Measurements from ENCODE around the gene HIF1AN.

The HIF1AN gene

DNA sequence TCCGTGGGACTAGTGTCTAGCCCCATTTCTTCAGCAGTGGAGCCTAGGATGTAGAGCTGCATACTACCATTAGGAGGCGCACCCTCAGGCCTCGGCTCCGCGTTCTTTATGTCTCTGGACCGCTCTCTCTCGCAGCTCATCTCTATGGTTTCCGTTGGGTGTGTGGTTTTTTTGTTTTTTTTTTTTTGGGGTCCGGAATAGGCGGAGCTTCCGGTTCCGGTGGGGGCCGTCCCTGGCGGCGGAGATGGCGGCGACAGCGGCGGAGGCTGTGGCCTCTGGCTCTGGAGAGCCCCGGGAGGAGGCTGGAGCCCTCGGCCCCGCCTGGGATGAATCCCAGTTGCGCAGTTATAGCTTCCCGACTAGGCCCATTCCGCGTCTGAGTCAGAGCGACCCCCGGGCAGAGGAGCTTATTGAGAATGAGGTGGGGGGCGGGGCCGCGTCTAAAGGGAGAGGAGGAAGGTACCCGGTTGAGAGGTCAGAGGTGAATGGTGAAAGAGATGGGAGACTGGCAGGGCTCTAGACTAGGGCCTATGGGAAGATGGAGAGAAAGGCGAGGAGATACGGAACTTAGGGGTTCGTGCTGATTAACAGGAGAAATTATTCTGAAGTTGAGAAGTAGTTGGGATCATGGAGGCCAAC lies at the start of gene HIF1AN:
TSS of gene HIF1AN (plus strand) at position 229 of the 639 bp plus-strand sequence. CDS start at position 245, 16 bp downstream.
- FAIRE-seq (no peak), DNase-seq (ENCODE audit: low spot score) (peak; percentile 97)

DNA sequence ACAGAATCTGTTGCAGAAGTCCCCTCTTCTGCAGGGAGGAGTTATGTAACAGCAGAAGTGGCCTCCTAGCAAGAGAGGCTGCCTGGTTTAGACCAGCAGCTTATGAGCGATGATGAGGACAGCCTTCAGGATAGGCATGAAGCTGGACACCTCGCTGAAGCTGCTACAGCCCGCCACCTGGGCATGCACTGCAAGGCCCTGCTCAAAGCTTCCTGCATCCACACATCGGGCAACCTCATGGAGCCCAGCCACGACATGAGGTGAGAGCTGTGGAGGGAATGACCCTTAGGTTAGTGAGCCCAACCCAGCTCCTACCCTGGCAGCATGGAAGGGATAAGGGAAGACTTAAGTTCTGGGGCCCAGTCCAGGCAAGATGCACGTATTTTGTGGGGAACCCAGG lies 48.2 kb upstream of the HIF1AN start:
- FAIRE-seq (no peak), DNase-seq (ENCODE audit: low spot score) (no peak)

DNA sequence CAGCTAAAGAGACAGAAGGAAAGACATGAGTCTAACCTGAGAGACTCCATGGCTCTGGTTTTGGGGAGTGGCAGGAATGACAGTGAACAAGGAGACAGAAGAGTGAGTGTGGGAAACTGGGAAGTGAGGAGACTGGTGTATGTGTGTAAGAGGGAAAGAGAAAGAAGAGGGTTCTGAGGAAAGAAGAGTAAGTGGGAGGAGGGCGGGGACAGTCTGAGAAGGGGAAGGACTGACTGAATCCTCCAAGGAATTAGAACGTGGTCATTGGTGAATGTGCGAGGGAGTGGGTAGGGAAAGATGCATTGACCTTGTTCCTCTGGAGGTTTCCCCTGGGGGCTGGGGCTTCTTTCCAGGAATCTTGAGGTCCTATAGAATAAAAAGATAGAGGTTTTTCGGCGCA lies 46.3 kb upstream of the HIF1AN start:
- no peak for FAIRE-seq

DNA sequence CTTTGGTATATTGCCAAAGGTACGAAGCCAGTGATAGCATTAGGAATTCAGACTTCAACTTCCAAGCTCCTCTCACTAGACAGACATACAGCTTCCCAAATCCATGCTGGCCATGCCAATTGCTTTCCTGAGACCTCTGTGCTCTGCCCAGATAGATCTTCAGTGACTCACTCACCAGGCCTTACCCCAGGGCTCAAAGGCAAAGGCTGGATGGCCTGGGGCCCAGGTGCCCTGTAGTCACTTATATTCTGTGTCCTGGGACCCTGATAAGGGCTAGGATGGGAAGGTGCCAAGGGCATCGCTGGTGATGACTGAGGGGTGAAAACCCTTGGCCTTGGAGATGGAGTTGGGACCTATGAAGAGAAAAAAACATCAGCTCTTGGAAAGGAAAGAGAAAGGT lies 45.2 kb upstream of the HIF1AN start:
- FAIRE-seq: no peak
- no peak for DNase-seq (ENCODE audit: low spot score)

More for the DNA sequence above, 46.3 kb upstream of the HIF1AN start:
- no peak for DNase-seq (ENCODE audit: low spot score)

DNA sequence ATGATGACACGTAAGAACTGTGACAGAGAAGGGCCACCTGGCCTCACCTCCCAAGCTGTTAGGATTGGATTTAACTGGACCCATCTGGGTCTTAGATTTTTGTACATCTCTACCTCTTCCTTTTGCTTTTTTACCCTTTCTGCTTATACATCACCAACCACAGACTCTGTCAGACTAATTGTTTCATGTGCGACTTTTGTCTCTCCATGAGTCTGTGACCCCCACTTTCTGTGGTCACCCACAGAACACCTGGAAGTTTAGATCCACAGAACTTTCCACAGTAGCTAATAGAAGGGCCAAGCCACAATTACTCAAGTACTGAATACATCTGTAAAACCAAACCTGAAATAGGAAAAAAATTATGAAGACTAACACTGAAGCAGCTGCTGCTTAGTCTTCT lies 39.2 kb upstream of the HIF1AN start:
- FAIRE-seq (no peak), DNase-seq (ENCODE audit: low spot score) (no peak)

DNA sequence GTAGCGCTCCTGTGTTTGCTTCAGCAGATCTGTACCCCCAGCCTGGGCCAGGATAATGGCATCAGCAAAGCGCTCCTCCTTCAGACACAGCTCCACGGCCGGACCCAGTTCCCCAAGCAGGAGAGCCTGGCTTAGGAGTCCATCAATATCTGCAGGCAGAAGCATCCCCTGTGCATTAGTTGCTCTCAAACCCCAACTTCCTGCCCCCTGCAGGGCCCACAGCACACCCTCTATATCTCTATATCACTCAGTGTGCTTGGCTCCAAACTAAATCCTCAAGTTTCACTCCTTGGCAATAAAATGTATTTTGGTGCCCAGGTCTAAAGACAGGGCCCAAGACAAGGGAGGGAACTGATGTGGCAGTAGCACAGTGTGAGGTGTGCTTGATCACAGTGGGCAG lies 37.7 kb upstream of the HIF1AN start:
- DNase-seq (ENCODE audit: low spot score): no peak
- FAIRE-seq: no peak

DNA sequence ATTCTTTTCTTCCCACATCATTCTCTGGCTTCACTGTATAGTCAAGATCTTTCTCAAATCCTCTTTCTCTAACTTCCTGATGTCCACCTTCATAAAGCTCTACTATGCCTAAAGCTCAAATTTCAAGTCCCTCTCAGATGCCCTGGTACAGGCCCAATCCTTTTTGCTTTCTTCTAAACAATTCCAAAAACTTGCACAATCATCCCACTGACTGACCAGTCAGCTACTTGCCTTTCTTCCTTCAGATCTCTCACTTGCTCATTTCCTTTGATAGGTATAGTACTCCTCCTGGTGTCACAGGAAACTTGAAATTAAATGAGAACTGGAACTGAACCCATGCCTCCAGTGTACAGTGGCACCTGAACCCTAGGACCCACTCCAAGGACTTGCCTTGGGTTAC lies 34.3 kb upstream of the HIF1AN start:
- FAIRE-seq (no peak), DNase-seq (ENCODE audit: low spot score) (no peak)

DNA sequence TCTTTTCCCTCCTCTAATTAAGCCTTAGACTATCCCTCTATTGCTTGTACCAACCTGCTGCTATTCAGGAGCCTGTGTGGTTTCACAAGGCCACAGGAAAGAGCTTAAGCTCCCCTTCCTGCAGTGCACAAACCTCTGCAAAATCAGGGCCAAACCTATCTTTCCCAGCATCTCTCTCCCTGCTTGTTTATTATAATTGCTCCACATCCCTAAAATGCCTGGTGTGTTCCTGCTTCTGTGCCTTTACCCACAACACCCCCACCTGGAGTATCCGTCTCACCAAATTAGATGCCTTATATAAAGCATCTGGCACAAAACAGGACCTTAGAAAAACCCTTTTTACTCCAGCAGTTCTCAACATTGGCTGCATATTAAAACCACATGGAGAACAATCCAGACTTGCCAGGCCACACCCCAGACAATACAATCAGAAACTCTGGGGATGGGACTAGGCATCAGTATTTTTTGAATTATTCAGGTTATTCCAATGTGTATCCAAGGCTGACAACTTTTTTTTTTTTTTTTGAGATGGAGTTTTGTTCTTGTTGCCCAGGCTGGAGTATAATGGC lies 32.7 kb upstream of the HIF1AN start:
- FAIRE-seq (no peak), DNase-seq (ENCODE audit: low spot score) (no peak)

DNA sequence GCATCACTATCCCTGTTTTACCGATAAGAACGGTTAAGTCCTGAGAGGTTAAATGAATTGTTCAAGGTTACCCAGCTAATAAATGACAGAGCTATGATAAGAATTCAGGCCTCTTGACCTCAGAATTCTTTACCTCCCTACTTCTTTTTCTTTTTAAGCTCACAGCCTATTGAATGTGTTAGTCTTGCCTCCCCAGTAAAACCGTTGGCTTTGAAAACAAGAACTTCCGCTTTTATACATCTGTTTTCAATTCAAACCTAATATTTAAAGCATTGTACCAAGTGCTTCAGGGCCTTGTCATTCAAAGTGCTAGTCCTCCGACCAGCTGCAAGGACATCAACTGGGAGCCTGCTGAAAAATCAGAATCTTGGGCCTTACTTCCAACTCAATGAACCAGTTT lies 31.6 kb upstream of the HIF1AN start:
- no peak for FAIRE-seq

DNA sequence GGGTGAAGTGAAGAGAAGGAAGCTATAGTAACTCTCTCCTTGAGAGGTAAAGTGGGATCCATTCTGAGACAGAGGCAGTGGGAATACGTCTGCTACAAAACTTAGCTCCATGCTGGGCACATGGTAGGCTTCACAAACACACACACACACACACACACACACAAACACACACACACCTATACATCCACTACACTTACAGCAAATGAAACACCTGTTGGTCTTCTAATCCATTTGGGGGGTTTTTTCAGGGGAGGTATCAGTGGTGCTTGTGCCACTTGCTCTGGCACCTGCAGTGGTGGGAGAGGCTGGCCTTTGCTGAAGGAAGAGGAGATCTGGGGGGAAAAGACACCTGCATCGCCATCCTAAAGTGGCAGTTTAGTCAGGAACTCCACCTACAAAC lies 30.6 kb upstream of the HIF1AN start:
- FAIRE-seq: no peak
- DNase-seq (ENCODE audit: low spot score): no peak

More for the DNA sequence above, 31.6 kb upstream of the HIF1AN start:
- no peak for DNase-seq (ENCODE audit: low spot score)

DNA sequence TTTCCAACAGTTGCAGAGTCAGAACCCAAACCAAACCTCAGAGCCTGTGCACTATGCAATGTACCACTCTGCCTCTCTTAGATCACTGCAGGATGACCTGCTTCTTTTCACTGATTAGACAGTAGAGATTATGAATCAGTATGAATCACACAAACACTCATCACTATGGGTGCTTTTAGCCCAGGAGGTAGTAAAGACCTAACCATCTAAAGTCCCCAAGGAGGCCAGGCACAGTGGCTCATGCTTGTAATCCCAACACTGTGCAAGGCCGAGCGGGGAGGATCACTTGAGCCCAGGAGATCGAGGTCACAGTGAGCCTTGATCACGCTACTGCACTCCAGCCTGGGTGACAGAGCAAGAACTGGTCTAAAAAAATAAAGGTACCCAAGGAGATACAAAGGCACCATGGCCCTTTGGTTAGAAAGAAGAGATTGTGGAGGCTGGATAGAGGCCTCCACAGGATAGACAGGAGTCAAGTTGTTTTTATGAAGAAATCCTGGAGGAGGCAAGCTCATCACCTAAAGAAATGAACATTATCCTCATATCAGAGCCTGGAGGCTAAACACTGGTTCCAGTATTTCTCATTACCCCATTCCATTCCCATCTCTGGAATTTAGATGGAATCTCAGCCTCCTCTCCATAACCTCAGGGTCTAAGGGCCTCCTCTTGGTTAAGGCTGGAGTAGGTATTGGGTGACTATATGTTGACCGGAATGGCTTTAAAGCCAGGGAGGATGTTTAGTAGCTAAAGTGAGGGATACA lies 29.0 kb upstream of the HIF1AN start:
- FAIRE-seq: peak; percentile 59

DNA sequence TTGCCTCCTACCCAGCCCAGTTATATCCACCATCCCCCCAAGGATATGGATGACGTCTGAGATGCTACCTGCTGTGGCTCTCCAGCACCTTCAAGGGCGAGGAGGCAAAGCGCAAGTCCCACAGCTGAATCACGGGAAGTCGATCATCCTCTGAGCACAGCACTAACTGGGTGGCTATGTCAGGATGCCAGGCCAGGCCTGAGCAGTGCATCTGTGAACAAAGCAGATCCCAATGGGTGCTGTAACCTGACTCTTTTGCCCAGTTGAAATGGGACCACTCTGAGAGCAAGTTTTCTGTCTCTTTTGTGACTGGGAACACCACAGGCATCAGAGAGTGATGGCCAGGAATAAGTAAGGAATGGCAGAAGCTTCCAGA lies 28.4 kb upstream of the HIF1AN start:
- DNase-seq (ENCODE audit: low spot score) (no peak), FAIRE-seq (no peak)

More for the DNA sequence above, 29.0 kb upstream of the HIF1AN start:
- DNase-seq (ENCODE audit: low spot score): no peak

DNA sequence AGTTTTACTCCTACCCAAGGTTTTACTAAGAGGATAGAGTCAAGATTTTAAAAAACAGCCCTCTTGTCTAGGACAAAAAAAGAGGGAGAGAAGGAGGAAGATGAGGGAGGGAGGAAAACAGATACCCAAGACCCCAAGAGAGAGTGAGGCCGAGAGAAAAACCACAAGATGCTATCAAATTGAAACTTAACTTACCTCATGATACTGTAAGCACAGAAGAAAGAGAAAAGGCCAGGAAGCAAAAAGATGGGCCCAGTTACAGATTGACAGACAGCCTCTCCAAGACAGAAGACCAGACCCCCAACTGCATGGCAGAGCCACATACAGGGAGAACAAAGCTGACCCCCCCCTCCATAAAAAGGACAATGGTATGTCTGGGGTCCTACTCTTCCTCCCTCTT lies 27.5 kb upstream of the HIF1AN start:
- no peak for DNase-seq (ENCODE audit: low spot score)
- FAIRE-seq: no peak

DNA sequence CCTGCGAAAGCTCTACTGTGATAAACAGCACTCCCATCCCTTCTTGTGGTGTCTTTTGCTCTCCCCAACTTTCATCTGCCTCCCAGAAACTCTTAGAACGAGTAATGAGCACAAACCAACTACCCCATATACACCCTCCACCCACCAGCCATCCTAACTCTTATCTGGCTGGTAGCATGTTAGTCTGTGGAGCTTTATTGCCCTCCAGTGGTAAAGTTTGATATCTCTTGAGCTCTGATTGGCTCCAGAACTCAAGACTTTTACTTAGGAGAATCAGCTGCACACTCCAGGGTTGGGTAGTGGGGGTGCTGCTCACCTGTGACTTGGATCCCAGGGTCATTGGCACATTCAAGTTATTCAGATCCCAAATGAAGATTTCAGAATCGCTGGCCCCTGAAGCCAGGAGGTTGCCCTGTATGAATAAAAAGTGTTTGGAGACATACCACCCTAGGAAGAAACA lies 27.0 kb upstream of the HIF1AN start:
- peak; percentile 61 for DNase-seq (ENCODE audit: low spot score)
- no peak for FAIRE-seq

DNA sequence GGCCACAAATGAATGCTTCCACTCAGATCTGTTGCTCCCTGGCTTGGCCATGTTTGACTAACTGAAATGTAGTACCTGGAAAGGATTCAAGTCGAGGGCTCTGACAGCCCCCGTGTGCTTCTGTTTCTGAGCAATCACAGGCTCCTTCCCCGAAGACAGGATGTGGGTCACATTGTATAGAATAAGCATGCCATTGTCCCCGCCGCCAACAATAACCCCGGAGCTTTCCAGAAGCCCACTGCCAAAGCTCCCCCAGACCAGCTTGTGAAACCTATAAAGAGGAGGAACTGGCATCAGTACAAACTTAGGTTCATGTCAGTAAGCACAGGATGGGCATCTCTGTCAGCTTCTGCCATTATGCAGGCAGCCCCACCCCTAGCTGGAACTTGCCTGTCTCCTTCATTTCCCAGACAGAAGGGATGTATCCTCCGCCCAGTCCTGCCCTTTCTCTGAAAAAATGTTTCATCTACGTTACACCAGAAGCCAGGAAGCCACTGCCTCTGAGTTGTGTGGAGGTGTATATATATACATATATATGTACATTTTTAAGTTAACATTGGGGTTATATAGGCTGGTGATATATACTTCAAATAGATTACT lies 26.4 kb upstream of the HIF1AN start:
- DNase-seq (ENCODE audit: low spot score) (no peak), FAIRE-seq (no peak)

DNA sequence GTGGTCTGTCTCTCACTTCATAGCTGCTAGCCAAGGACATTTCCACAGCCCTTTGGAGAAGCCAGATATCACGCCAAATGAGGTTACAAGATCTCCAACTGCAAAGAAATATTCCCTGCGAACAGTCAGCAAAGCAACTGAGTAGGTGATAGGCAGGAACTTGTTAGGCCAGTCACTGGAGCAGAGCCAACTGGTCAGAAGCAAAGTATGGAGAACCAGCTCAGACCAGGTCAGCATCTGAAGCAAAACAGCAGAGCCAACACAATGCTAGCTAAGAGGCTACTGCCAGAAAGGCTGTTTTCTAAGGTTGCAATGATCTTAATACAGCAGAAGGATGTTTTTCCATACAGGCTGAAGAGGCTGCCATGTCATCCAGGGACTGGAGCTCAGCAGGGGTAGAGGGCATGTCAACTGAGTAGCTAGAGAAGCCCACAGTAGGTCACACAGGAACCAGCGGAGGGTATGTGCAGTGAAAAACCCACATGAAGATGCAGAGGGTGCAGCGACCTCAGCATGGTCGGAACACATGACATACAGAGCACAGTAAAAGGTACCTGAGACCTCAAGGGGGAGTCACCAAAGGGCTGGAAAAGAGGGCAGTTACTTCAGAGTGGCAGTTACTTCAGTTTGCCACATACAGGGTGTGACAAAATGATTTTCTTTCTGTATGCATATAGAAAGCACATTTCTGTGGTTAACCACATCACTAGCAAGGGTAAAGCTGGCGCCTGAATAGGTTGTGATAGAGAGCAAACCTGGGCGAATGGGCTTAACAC lies 25.0 kb upstream of the HIF1AN start:
- DNase-seq (ENCODE audit: low spot score): no peak
- no peak for FAIRE-seq

DNA sequence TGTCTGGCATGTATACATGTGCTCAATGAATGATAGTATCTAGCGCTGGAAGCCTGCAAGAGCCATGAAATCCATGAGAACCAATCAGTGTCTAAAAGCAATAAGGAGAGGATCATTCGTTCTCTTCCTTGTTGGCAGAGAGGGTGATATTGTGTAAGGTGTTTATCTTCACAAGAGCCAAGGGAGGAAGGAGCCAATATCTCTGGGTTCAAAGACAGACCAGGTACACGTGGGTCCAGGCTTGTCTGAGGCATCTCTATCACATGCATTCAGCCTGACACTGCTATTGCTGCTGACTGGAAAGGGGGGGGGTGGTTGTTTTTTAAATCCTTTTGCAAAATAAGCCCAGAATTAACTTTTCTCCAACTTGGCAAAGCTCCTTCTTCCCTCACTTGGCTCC lies 20.1 kb upstream of the HIF1AN start:
- DNase-seq (ENCODE audit: low spot score) (no peak), FAIRE-seq (no peak)

DNA sequence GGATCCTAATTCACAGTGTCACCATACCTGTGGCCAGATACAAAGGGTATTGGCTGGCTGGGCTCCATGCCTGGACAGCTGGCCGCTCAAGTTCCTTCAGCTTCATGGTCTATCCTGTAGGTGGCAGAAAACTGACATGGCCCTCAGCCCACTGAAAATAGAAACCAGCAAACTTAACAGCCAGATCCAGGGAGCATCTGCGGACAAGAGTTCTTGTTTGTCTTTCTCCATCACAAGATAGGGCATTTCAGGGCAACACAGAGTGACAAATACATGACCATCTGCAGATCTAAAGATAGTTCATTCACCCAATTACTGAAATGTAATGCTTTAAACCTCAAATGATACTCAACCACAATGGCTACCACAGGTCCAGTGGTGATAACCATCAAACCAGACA lies 18.9 kb upstream of the HIF1AN start:
- FAIRE-seq (no peak), DNase-seq (ENCODE audit: low spot score) (peak; percentile 37)

DNA sequence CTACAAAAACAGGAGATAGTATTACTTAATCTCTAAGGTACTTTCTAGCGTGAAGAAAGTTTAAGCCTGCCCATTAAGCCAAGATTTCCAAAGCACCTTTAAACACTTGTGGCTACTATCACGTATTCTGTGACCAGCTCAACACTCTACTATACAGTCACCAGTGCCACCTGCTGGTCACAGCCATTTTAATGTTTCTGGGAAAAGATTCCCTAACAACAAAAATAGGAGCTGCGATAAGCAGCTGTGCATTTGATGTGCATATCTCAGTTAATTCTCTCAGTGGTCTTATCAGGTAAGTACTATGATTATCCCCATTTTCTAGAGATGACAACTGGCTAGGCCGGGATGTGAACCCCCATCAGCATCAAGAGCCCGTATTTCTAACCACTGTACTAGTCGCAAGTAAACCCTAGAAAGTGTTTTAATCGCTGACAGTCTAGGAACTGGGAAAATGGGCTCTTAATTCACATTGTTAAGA lies 16.9 kb upstream of the HIF1AN start:
- peak; percentile 77 for FAIRE-seq
- DNase-seq (ENCODE audit: low spot score): peak; percentile 57

DNA sequence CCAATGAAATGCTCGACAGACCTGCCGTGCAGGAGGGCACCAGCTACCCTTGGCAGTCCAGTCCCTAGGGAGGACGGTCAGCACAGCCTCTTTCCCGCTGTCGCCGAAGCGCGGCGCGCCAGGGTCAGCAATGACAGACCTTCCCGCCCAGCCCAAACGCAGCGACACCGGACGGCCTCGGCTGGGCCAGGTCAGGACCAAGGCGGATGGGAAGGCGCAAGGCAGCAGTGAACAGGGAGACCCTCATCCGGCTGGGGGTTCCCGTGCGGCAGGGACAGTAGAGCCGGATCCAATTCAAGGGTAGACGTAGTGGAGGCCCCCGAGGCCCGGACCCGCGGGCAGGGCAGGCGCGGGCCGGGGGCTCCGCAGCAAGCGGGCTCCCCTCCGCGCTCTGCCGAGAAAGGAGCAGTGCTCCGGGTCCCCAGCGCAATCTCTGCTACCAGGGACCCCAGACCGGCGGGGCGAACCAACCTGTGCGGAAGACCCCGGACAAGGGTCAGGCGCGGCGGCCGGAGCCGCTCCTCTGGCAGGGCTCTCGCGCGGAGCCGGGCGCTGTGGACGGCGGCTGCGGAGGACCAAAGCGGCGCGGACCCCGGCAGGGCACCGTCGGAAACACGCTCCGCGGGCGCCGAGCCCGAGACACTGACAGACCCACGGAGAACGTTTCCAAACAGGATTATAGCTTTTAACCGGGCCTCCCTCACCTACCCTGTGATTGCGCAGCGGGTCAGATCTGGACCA lies 16.3 kb upstream of the HIF1AN start, which contains the start of gene SEC31B:
TSS of gene SEC31B (minus strand) at position 551 of the 741 bp plus-strand sequence. CDS start 2,909 bp downstream, outside the sequence.
- FAIRE-seq: peak; percentile 9
- no peak for DNase-seq (ENCODE audit: low spot score)

All from urothelium cell line (cell line).